ENCODE measurements around the gene CHN2.

- TF ChIP-seq CTCF (IDR thresholded peaks at IDR 0.05) (no peak), POLR2AphosphoS5 (IDR thresholded peaks at IDR 0.05) (no peak)
Measured at GRCh38 chr7:29150856-29151255, 43.7 kb upstream of the CHN2 start.

Data from prostate gland (tissue), 2 donors.